HG03039 (cell line): Measurements from ENCODE around the gene TMED10.
"Not testable (repeated sequence)": the region's sequence is repeated elsewhere in the genome, so short reads cannot be mapped to it uniquely, and the experiment has no call there.

Experiments used
- ATAC-seq: cut with Tn5 transposase; IDR thresholded peaks from one replicate; pipeline ENCODE4 v1.9.1; 2021; ENCODE audit warnings: mild to moderate bottlenecking, moderate library complexity; ENCODE audit not compliant: unreplicated experiment

The TMED10 gene

GRCh38 chr14:75132382-75133086 is 43.9 kb downstream of the TMED10 start:
- no peak for ATAC-seq

- no peak for ATAC-seq
These were observed 47.8 kb downstream of the TMED10 start for GRCh38 chr14:75128596-75128990.

GRCh38 chr14:75127903-75128595 is 48.4 kb downstream of the TMED10 start:
- ATAC-seq = no peak

GRCh38 chr14:75127474-75127820 is 49.0 kb downstream of the TMED10 start:
- ATAC-seq = not testable (repeated sequence)

- ATAC-seq = peak; percentile 69
These were observed 49.5 kb downstream of the TMED10 start, which contains the start of gene NEK9 for GRCh38 chr14:75126679-75127473. TSS of gene NEK9 (minus strand) at chr14:75127048. CDS start at chr14:75126921, 127 bp downstream.

- ATAC-seq = no peak
These were observed 50.3 kb downstream of the TMED10 start for GRCh38 chr14:75126121-75126544.

- ATAC-seq = no peak
These were observed 50.8 kb downstream of the TMED10 start for GRCh38 chr14:75125617-75126016.

- no peak for ATAC-seq
These were observed 52.4 kb downstream of the TMED10 start for GRCh38 chr14:75123991-75124390.

GRCh38 chr14:75121552-75121951 is 54.9 kb downstream of the TMED10 start:
- ATAC-seq = no peak

GRCh38 chr14:75120541-75121291 is 55.7 kb downstream of the TMED10 start:
- no peak for ATAC-seq

- no peak for ATAC-seq
These were observed 57.4 kb downstream of the TMED10 start for GRCh38 chr14:75119056-75119455.

- ATAC-seq = no peak
These were observed 62.4 kb downstream of the TMED10 start for GRCh38 chr14:75113932-75114539.

GRCh38 chr14:75109877-75110276 is 66.5 kb downstream of the TMED10 start:
- no peak for ATAC-seq

- ATAC-seq = no peak
These were observed 69.2 kb downstream of the TMED10 start for GRCh38 chr14:75107186-75107585.

- no peak for ATAC-seq
These were observed 74.9 kb downstream of the TMED10 start for GRCh38 chr14:75101491-75101890.

GRCh38 chr14:75098682-75099081 is 77.7 kb downstream of the TMED10 start:
- ATAC-seq = no peak

- no peak for ATAC-seq
These were observed 78.2 kb downstream of the TMED10 start for GRCh38 chr14:75098212-75098611.

- no peak for ATAC-seq
These were observed 79.5 kb downstream of the TMED10 start for GRCh38 chr14:75096959-75097358.

- no peak for ATAC-seq
These were observed 80.7 kb downstream of the TMED10 start for GRCh38 chr14:75095690-75096089.

- no peak for ATAC-seq
These were observed 81.5 kb downstream of the TMED10 start for GRCh38 chr14:75094896-75095295.
